Stomach (tissue), 9 donors: ENCODE measurements around the gene AGAP1. TPM values are rescaled to one million over a fixed set of nuclear protein-coding genes. Genes with fewer than 3 reads are reported as not detected.

Source experiments
- DNase-seq, 2 donors: peaks; one replicate each; pipeline versions ENCODE4 v3.0.0 to v3.0.0-alpha.2; 2013 to 2019
- H3K27ac ChIP-seq, 5 donors: fragments of 200-600 bp in 4 of 5; sonication (generic) in 4 of 5; one replicate each; pipeline ENCODE4 v1.5.1; 2013 to 2019; ENCODE audit warnings: mild to moderate bottlenecking in 1 of 5, moderate library complexity in 1 of 5
- H3K27me3 ChIP-seq, 3 donors: fragments of 200-600 bp; sonication (generic); one replicate each; pipeline ENCODE4 v1.5.1; 2017 to 2019; ENCODE audit warnings: mixed run types in 1 of 3
- H3K36me3 ChIP-seq, 4 donors: fragments of 200-600 bp; sonication (generic); 1 replicate in 3 of 4; 2 replicates in 1 of 4; pipeline ENCODE4 v1.5.1; 2016 to 2019
- H3K4me1 ChIP-seq, 4 donors: fragments of 200-600 bp; sonication (generic); one replicate each; pipeline ENCODE4 v1.5.1; 2016 to 2019
- H3K4me3 ChIP-seq, 4 donors: fragments of 200-600 bp; sonication (generic) in 3 of 4; one replicate each; pipeline ENCODE4 v1.5.1; 2016 to 2019; ENCODE audit warnings: mild to moderate bottlenecking in 1 of 4
- H3K9me3 ChIP-seq, 4 donors: fragments of 200-600 bp; sonication (generic); one replicate each; pipeline ENCODE4 v1.5.1; 2016 to 2019
- CTCF ChIP-seq, 7 experiments: fragments of 450-650 bp in 4 of 7; fragments of 200-600 bp in 3 of 7; sonication (generic) in 3 of 7; IDR thresholded peaks; one replicate each; pipeline ENCODE4 v1.5.1; 2016 to 2019; ENCODE audit warnings: antibody characterized with exemption in 7 of 7, control low read depth in 2 of 7, mild to moderate bottlenecking in 1 of 7
- EP300 ChIP-seq: sonication (generic); formaldehyde crosslinking; IDR thresholded peaks from one replicate; pipeline ENCODE4 v1.6.1; 2017; ENCODE audit warnings: antibody characterized with exemption
- POLR2A ChIP-seq, 4 donors: fragments of 450-650 bp; IDR thresholded peaks; one replicate each; pipeline ENCODE4 v1.6.1; 2016; ENCODE audit warnings: antibody characterized with exemption in 4 of 4, control low read depth in 2 of 4, mild to moderate bottlenecking in 1 of 4, moderate library complexity in 1 of 4
- POLR2AphosphoS5 ChIP-seq, 3 donors: sonication (generic); formaldehyde crosslinking; IDR thresholded peaks; one replicate each; pipeline ENCODE4 v1.6.1; 2016; ENCODE audit warnings: antibody characterized with exemption in 3 of 3
- WGBS, 5 donors: extraction: QIAGEN DNeasy Blood & Tissue Kit in 3 of 5; methylation state at CpG; one replicate each; pipeline versions ENCODE4 v1.1.5 to v1.1.7; 2013 to 2018; 5-methylcytosine and 5-hydroxymethylcytosine counted together
- intact Hi-C: fragments of 100-400 bp; cut with DNase I; formaldehyde crosslinking; loops from one replicate; pipeline ENCODE4 v1.15.1; 2023; ENCODE audit warnings: low total_unique reads
- polyA plus RNA-seq, 3 donors: library from polyadenylated mRNA; stranded (reverse); fragments of 200-250 nt; gene quantifications; one replicate each; pipeline ENCODE4 v1.2.3, GENCODE V29; 2013
- total RNA-seq, 5 donors: library from RNA; depleted of rRNA; stranded (reverse); fragments of >200 nt; gene quantifications; one replicate each; pipeline versions ENCODE4 v1.1.0 to v1.2.3, GENCODE V29; 2014 to 2016
- donor health status: healthy with polysubstance abuse.
- donor health status: Bipolar disorder and iron deficiency.
- donor health status: healthy.

Gene AGAP1
- total and polyA plus RNA-seq, 8 donors: 4.2 to 139 (median 35.0) TPM

- no peak for TF ChIP-seq EP300
- TF ChIP-seq POLR2A (IDR thresholded peaks at IDR 0.05): no peak
- TF ChIP-seq CTCF (IDR thresholded peaks at IDR 0.05): no peak
- TF ChIP-seq POLR2AphosphoS5 (IDR thresholded peaks at IDR 0.05): no peak
- no peak for DNase-seq
These were observed 182.1 kb downstream of the AGAP1 start for GRCh38 chr2:235675678-235676535.

GRCh38 chr2:235676536-235676799 is 182.6 kb downstream of the AGAP1 start:
- intact Hi-C loops: no loop called here
- TF ChIP-seq POLR2A (IDR thresholded peaks at IDR 0.05): no peak
- TF ChIP-seq CTCF (IDR thresholded peaks at IDR 0.05): no peak
- TF ChIP-seq EP300: no peak
- no peak for TF ChIP-seq POLR2AphosphoS5 (IDR thresholded peaks at IDR 0.05)
- Histone ChIP-seq H3K4me1 (peaks cover 5 to 63% (median 33%) of the 10 kb centered on the region in 4 donors), H3K9me3 (no peaks in the 10 kb centered on the region), H3K27me3 (peaks cover 0 to 2% (median 0%) of the 10 kb centered on the region in 3 donors), H3K27ac (no peak overlapping the region), H3K36me3 (no peaks in the 10 kb centered on the region), H3K4me3 (no peak overlapping the region)
- no peak for DNase-seq
- WGBS, 5 donors: 75 to 83% (median 77%) methylated on average over 1 of the region's 1 CpG

More at GRCh38 chr2:235675678-235676535, 182.1 kb downstream of the AGAP1 start:
- H3K27me3 ChIP-seq: peaks cover 0 to 8% (median 0%) of the 10 kb centered on the region in 3 donors
- no peak overlapping the region for H3K27ac ChIP-seq
- H3K9me3 ChIP-seq: no peaks in the 10 kb centered on the region
- WGBS, 5 donors: 48 to 79% (median 69%) methylated on average over 3 of the region's 3 CpGs
- H3K4me1 ChIP-seq: peaks cover 10 to 68% (median 38%) of the 10 kb centered on the region in 4 donors
- intact Hi-C loops: no loop called here
- no peak overlapping the region for H3K4me3 ChIP-seq
- no peaks in the 10 kb centered on the region for H3K36me3 ChIP-seq

GRCh38 chr2:235677276-235677788 is 183.5 kb downstream of the AGAP1 start:
- no peak for DNase-seq
- Histone ChIP-seq H3K4me1 (peaks cover 0 to 55% (median 30%) of the 10 kb centered on the region in 4 donors), H3K9me3 (no peaks in the 10 kb centered on the region), H3K4me3 (no peak overlapping the region), H3K36me3 (no peaks in the 10 kb centered on the region), H3K27me3 (no peaks in the 10 kb centered on the region), H3K27ac (no peak overlapping the region)
- no peak for TF ChIP-seq POLR2A (IDR thresholded peaks at IDR 0.05)
- no peak for TF ChIP-seq POLR2AphosphoS5 (IDR thresholded peaks at IDR 0.05)
- no peak for TF ChIP-seq EP300
- TF ChIP-seq CTCF (IDR thresholded peaks at IDR 0.05): no peak
- intact Hi-C loops: no loop called here
- 84 to 91% (median 86%) methylated on average over 16 of the region's 16 CpGs for WGBS, 5 donors

- H3K4me1 ChIP-seq: peaks cover 0 to 49% (median 30%) of the 10 kb centered on the region in 4 donors
- TF ChIP-seq CTCF (IDR thresholded peaks at IDR 0.05) (no peak), POLR2A (IDR thresholded peaks at IDR 0.05) (no peak), POLR2AphosphoS5 (IDR thresholded peaks at IDR 0.05) (no peak), EP300 (no peak)
- no peaks in the 10 kb centered on the region for H3K36me3 ChIP-seq
- no peak overlapping the region for H3K27ac ChIP-seq
- no peak overlapping the region for H3K4me3 ChIP-seq
- intact Hi-C loops: no loop called here
- DNase-seq: no peak
- H3K27me3 ChIP-seq: no peaks in the 10 kb centered on the region
- no peaks in the 10 kb centered on the region for H3K9me3 ChIP-seq
- WGBS, 5 donors: 86 to 96% (median 91%) methylated on average over 11 of the region's 11 CpGs
These were observed 184.1 kb downstream of the AGAP1 start for GRCh38 chr2:235677937-235678336.
